SK-N-SH (cell line): ENCODE measurements around the gene CES3.

Experiments used
- CHD2 ChIP-seq: fragments of 150-350 bp; IDR thresholded peaks from 2 replicates; pipeline ENCODE4 v1.6.1; 2018; ENCODE audit warnings: low read length; ENCODE audit not compliant: partially characterized antibody
- CTCF ChIP-seq: fragments of 200-600 bp; sonication (generic); IDR thresholded peaks from 2 replicates; pipeline ENCODE4 v1.6.1; 2017; ENCODE audit warnings: antibody characterized with exemption, mild to moderate bottlenecking, moderate library complexity
- FOSL2 ChIP-seq: IDR thresholded peaks from 2 replicates; pipeline ENCODE4 v1.4.0; 2012; ENCODE audit warnings: low read depth, mild to moderate bottlenecking, moderate library complexity, borderline replicate concordance
- FOXM1 ChIP-seq: IDR thresholded peaks from 2 replicates; pipeline ENCODE4 v1.4.0; 2012; ENCODE audit warnings: low read depth, mild to moderate bottlenecking
- POLR2AphosphoS5 ChIP-seq: IDR thresholded peaks from 2 replicates; pipeline ENCODE4 v1.6.1; 2012; ENCODE audit warnings: low read depth, low read length
- RAD21 ChIP-seq: IDR thresholded peaks from 2 replicates; pipeline ENCODE4 v1.6.1; 2012; ENCODE audit warnings: mild to moderate bottlenecking, low read length
- REST ChIP-seq: IDR thresholded peaks from 2 replicates; pipeline ENCODE4 v1.6.1; 2012; ENCODE audit warnings: mild to moderate bottlenecking, low read depth, low read length, moderate library complexity
- RFX5 ChIP-seq: IDR thresholded peaks from 2 replicates; pipeline ENCODE4 v1.6.1; 2012; ENCODE audit warnings: mild to moderate bottlenecking, improper control_type of control experiment, low read length
- TAF1 ChIP-seq: IDR thresholded peaks from 2 replicates; pipeline ENCODE4 v1.6.1; 2012; ENCODE audit warnings: low read depth, mild to moderate bottlenecking, low read length, moderate library complexity, borderline replicate concordance
- USF1 ChIP-seq: IDR thresholded peaks from 2 replicates; pipeline ENCODE4 v1.4.0; 2012; ENCODE audit warnings: low read depth, borderline replicate concordance
- USF2 ChIP-seq: fragments of 150-350 bp; IDR thresholded peaks from 2 replicates; pipeline ENCODE4 v1.6.1; 2017; ENCODE audit warnings: antibody characterized with exemption, low read length, low read depth, borderline replicate concordance
- ZBTB33 ChIP-seq: IDR thresholded peaks from 2 replicates; pipeline ENCODE4 v1.4.0; 2012; ENCODE audit warnings: low read depth, borderline replicate concordance

GRCh38 chr16:66934138-66934838, 26.8 kb upstream of the CES3 start, which contains the start of gene CIAO2B:
- TF ChIP-seq CTCF (no peak), RAD21 (no peak), REST (peak; percentile 67; the same call in 1 of the 2 replicates), FOSL2 (no peak), POLR2AphosphoS5 (peak; percentile 85), ZBTB33 (peak; percentile 80), FOXM1 (no peak), USF1 (no peak), USF2 (no peak), TAF1 (peak; percentile 81), CHD2 (peak; percentile 89), RFX5 (no peak)
